Right hindlimb (tissue), 1 donor: Measurements from ENCODE around the gene CHDH.

Experiments used
- DNase-seq: peaks from one replicate; pipeline ENCODE4 v3.0.0-alpha.2; 2018

Gene CHDH

DNA sequence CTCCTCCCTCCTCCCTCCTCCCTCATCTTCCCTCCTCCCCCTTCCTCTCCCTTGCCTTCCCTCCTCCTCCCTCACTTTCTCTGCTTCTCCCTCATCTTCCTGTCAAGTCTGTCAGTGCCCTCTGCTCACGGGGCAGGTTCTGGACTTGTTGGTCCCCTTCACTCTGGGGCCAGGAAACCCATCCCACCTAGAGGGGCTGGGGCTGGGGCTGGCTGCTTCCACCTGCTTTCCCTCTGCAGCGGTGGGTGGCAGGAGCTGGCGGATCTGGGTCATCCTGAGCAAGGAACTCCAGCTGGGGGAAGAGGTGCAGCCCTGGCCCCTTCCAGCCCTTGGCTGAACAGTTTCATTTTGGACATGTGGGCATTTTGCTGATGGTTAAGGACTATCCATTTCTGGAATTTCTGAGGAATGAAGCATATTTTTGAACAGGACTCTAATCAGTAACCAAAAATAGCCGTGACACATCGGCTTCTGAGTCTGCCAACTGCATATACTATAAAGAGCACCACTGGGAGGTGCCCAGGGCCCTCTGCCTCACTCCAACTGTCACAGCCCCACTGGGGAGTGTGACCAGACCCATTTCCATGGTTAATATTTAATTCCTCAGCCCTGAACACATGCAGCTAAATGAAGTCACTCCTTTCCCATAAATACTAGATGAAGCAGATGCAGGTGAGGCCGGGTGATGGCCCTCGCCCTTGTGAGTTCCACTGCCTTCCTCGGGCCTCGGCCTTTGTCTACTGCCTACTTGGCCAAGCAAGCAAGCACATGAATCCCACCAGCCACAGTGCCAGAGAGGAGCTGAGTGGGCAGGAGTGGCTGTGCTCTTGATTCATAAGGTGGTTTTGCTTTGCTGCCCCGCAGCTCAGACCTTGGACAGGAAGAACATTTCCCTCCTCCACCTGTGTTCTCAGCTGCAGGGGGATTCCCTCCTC lies 39.8 kb downstream of the CHDH start:
- no peak for DNase-seq

GRCh38 chr3:53805463-53806159 lies 40.6 kb downstream of the CHDH start:
- DNase-seq: no peak

- no peak for DNase-seq
These were observed 41.3 kb downstream of the CHDH start for GRCh38 chr3:53804697-53805462.

DNA sequence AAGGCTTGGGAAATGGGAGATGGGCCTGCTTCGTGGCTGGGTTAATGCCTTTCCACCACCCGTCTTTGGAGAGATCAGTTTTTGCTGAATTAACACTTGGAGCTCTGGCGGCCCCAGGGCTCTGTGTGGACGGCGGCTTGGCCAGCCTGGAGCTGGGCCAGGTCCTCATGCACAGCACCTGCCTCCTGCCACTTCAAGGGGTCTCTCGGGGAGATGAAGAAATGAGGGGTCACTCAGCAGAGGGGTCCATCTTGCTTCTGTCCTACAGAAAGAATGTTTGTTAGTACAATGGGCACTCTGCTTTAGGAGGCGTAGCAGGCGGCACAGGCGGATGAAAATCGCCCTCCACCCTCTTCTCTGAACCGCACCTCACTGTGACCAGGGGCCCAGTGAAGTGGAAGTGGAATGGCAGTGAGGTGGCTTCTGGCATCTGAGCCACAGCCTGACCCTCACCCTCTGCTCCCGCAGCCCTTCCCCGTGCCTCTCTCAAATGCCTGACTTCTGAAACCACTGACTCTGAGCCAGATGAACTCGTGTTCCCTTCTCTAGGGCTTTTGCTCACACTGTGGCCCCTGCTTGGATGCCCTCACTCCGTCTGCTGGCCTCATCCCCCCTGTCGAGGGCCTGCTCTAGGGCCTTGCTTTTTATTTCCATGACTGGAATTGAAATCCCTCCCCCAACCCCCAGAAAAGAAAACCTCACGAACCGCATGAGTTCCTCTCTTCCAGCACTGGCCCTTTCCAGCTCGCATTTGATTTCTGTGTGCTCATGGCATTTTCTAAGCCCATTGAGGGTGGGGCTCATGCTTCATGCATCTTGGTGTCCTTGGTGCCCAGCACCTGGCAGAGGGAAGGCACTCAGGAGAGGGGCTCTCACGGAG lies 42.2 kb downstream of the CHDH start:
- DNase-seq: no peak

DNA sequence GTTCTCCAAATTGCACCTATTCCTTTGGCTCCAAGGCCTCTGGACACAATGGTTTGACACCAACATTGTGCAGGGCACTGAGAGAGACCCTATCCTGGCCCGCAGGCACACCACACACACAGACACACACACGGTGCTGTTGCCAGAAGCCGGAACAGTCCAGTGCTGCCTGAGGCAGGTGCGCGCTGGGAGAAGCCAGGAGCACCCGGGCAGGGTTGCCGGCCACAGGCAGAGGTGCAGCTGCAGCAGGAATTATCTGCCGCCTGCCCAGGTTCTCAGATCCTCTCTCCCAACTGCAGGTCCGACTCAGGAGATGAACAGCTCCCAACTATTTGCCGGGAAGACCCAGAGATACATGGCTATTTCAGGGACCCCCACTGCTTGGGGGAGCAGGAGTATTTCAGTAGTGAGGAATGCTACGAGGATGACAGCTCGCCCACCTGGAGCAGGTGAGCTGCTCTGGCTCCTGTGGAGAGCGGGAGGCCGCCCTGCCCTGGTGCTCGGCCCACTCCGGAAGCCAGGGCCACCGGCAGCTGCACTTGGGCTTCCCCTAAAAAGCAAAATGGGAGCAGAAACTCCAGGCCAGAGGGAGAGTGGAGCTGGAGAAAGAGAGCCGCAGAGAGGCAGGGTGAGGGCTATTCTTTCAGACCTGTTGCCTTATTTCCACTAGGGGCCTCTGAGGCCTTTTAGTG lies 42.9 kb downstream of the CHDH start:
- DNase-seq: peak; percentile 9

- peak; percentile 1 for DNase-seq
These were observed 43.9 kb downstream of the CHDH start for GRCh38 chr3:53802256-53802880.

DNA sequence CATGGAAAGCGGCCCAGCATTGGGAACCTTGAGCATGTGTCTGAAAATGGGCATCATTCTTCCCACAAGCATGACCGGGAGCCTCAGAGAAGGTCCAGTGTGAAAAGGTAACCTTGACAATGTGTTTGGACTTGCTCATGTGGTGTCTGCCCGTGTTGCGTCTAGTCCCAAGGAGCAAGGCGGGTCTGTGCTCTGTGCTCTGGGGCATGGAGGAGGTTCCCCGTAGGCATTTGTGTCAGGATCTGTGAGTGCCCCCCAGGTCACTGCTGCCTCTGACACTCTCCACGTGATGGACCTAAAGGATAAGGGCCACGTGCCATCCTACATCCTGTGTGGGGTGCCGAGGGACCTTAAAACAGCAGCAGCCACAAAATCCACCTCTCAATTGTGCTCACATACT lies 44.9 kb downstream of the CHDH start:
- DNase-seq: peak; percentile 6

DNA sequence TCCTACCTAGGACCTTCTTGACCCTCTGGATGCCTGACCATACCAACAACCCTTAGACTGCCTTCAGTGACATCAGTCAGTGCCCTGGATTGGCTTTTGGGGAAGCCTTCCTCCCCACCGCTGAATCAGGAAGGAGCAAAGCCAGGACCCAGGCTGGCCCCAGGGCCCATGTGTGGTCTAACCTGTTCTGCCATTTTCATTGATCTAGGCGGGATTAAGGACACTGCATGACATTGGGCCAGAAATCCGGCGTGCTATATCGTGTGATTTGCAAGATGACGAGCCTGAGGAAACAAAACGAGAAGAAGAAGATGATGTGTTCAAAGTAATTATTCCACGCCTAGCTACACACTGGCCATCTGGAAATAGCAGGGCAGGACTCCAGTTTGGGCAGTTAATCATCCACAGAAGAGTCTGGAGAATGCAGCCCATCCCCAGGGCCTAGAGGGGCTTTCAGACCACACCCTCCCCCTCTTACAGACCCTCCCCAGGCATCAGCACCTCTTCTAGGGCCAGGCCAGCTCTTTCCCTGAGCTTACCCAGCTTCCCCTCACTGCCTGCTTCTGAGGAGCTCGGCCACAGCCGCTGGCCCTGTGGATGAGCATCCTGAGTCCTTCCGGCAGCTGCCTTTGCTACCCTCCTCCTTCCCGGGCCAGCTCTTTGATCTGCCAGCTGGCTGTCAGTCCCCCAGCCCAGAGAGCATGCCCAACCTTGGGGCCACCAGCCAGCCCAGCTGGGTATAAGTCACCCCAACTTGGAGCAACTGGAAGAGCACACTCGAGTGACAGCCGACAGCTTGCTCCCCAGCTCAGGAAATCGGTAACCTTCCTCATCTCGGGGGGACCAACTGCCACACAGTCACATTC lies 45.9 kb downstream of the CHDH start:
- no peak for DNase-seq

DNA sequence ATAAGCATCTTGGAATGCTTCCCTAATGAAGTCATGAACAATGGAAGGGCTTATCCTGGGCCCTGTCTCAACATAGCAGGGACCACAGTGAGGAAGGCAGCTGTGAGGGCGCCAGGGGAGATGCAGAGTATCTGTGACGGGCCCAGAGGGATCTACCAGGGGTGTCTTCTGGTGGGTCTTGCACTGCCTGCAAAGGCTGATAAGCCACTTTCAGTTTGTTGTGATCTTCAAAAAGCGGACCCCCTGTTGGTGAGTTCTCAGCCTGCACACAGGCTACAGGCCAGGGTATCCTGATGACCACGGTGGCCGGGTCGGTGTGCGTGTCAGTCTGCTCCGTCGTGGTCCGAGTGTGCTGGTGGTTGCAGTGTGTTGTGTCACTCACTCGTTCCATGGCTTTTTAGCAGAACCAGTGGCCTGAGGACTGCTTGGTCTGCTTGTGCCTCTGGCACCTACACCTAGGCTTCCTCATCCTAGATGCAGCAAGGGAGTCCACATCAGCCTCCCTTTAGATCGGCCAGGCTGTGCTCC lies 46.8 kb downstream of the CHDH start:
- no peak for DNase-seq

DNA sequence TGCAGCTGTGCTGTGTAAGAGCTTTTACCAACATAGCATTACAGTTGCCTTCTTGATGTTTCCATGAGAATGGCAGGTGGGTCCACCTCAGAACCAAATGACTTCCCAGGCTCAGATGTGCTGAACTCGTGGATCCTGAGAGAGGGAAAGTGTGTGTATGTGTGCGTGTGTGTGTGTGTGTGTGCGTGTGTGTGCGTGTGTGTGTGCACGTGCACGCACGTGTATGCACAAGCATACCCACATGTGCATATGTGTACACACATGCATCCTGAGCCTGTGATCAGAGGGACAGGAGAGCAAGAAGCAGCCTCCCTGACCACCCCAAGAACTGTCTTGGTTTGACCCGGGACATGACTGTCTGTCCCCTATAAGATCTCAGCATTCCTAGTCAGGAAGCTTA lies 48.1 kb downstream of the CHDH start:
- no peak for DNase-seq

GRCh38 chr3:53795789-53796560 lies 50.2 kb downstream of the CHDH start:
- no peak for DNase-seq

DNA sequence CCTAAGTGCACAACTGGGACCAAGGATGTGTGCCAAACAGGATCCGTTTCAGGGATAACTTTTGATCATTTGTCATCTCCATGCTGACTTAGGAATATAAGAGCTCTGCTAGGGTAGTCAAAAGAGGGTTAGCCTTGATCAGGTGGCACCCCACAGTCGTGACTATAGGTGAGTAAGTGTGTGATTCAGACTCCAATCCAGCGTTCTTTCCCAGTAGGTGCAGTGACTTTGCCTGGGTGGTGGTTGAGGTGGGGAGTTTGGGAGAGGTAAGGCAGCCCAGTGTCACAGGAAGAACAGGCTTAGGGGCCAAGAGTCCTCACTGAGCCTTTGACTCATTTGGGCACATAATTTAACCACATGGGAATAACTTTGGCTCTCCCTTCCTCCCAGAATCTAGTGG lies 51.0 kb downstream of the CHDH start:
- DNase-seq: no peak

DNA sequence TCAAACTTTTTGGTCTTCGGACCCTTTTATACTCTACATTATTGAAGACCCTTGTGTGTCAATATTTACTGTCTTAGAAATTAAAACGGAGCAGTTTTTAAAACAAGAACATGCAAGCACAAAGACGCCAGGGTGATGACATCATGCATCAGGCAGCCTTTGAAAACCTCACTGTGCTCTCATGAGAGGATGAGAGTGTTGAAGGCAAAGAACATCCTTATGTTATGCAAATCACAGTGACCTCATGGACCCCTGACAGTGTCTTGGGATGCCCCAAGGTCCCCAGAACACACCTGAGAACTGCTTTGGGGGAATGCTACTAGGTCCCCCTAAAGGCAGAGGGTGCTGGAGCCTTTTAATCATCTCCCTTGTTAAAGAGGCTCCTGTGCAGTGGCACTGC lies 51.6 kb downstream of the CHDH start:
- no peak for DNase-seq

- no peak for DNase-seq
These were observed 53.4 kb downstream of the CHDH start for GRCh38 chr3:53792866-53793265.

DNA sequence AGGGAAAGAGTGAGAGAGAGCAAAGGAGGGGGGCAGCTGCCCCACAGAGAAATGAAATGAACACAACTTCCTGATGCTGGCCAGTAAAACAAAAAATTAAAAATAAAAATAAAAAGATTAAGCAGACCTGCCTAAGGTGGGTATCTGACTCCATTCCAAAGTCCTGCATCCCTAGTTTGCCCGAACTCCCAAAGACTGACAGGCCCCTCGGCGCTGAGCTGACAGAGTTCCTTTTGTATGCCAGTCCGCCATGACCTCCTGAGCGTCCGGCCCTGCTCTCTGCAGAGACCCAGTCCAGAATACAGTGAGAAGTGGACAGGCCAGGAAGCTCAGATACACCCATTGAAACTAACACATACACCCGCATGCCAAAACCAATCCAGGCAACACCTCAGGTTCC lies 54.9 kb downstream of the CHDH start:
- DNase-seq: no peak

- DNase-seq: no peak
These were observed 55.7 kb downstream of the CHDH start for GRCh38 chr3:53790470-53790869.

DNA sequence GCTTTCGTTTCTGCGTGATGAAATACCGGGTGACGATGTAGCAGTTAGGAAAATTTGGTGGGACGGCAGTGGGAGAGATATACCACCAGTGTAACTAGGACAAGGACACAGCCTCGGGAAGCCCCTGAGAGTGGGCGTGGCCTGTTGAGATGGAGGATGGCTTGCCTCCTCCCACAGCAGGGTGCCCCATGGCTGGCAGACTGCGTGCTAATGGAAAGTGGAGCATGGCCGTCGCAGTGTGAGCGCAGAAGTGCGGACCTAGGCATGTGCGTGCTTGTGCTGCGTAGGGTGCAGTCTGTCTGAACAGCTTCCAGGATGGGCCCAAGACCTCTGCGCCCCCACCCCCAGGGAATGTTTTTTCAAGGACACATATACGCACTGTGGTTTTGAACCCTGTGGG lies 56.8 kb downstream of the CHDH start:
- no peak for DNase-seq

- DNase-seq: no peak
These were observed 58.2 kb downstream of the CHDH start for GRCh38 chr3:53788038-53788437.

DNA sequence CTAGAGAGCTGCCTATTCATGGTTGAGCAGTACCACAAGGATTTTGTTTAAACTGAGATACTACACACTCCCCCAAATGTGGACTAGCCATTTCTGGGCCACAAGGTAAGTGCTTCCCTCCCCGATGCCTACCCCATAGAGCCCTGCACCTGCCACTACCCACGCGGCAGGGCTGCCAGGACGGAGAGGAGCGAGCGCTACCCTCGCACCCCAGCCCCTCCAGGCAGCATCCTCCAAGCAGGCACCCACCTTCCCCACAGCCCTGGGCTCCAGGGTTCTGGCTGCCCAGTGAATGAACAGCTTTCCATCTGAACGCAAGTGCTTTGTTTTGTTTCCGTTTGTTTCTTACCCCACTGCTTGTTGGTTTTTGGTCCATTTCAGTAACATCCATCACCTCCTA lies 59.2 kb downstream of the CHDH start:
- no peak for DNase-seq
